Measurements from ENCODE around the gene POC1A. TPM values are rescaled to one million over a fixed set of nuclear protein-coding genes. Genes with fewer than 3 reads are reported as not detected.

The POC1A gene
- polyA plus RNA-seq, 1 donor, result 5.9 TPM

GRCh38 chr3:52087731-52088130, 66.5 kb downstream of the POC1A start:
- Histone ChIP-seq H3K27me3 (ENCODE audit: control insufficient read depth, insufficient read depth, low read length) (no peaks in the 10 kb centered on the region), H3K27ac (ENCODE audit: low read length) (peak overlapping the region; percentile 60), H3K36me3 (ENCODE audit: control insufficient read depth, insufficient read depth, low read length) (no peaks in the 10 kb centered on the region), H3K4me1 (ENCODE audit: control insufficient read depth, insufficient read depth, low read length) (peaks cover 46% of the 10 kb centered on the region), H3K9me3 (ENCODE audit: control insufficient read depth, low read depth, low read length) (no peaks in the 10 kb centered on the region), H3K4me3 (ENCODE audit: low read length) (no peak overlapping the region)
- WGBS (ENCODE audit: insufficient coverage, low lambda C conversion rate), result no CpG with 5 or more reads among the region's 3 CpGs
- DNase-seq, result peak; percentile 67 to 83

- H3K4me1 ChIP-seq (ENCODE audit: control insufficient read depth, insufficient read depth, low read length), result peaks cover 46% of the 10 kb centered on the region
- no peak overlapping the region for H3K4me3 ChIP-seq (ENCODE audit: low read length)
- no peaks in the 10 kb centered on the region for H3K9me3 ChIP-seq (ENCODE audit: control insufficient read depth, low read depth, low read length)
- H3K27ac ChIP-seq (ENCODE audit: low read length), result peak overlapping the region; percentile 26
- DNase-seq, result no peak
- H3K27me3 ChIP-seq (ENCODE audit: control insufficient read depth, insufficient read depth, low read length), result no peaks in the 10 kb centered on the region
- no peaks in the 10 kb centered on the region for H3K36me3 ChIP-seq (ENCODE audit: control insufficient read depth, insufficient read depth, low read length)
- WGBS (ENCODE audit: insufficient coverage, low lambda C conversion rate), result 90% methylated on average over 2 of the region's 8 CpGs
Observed at GRCh38 chr3:52086976-52087663, 67.1 kb downstream of the POC1A start.

GRCh38 chr3:52086461-52086860, 67.8 kb downstream of the POC1A start:
- H3K4me3 ChIP-seq (ENCODE audit: low read length), result no peak overlapping the region
- peak overlapping the region; percentile 23 for H3K27ac ChIP-seq (ENCODE audit: low read length)
- WGBS (ENCODE audit: insufficient coverage, low lambda C conversion rate), result no CpG with 5 or more reads among the region's 6 CpGs
- H3K9me3 ChIP-seq (ENCODE audit: control insufficient read depth, low read depth, low read length), result no peaks in the 10 kb centered on the region
- peaks cover 47% of the 10 kb centered on the region for H3K4me1 ChIP-seq (ENCODE audit: control insufficient read depth, insufficient read depth, low read length)
- no peaks in the 10 kb centered on the region for H3K36me3 ChIP-seq (ENCODE audit: control insufficient read depth, insufficient read depth, low read length)
- DNase-seq, result no peak
- H3K27me3 ChIP-seq (ENCODE audit: control insufficient read depth, insufficient read depth, low read length), result no peaks in the 10 kb centered on the region

GRCh38 chr3:52085681-52086282, 68.4 kb downstream of the POC1A start:
- whole genome bisulfite sequencing (ENCODE audit: insufficient coverage, low lambda C conversion rate), result no CpG with 5 or more reads among the region's 10 CpGs
- Histone ChIP-seq H3K27ac (ENCODE audit: low read length) (no peak overlapping the region), H3K4me1 (ENCODE audit: control insufficient read depth, insufficient read depth, low read length) (peaks cover 46% of the 10 kb centered on the region), H3K27me3 (ENCODE audit: control insufficient read depth, insufficient read depth, low read length) (no peaks in the 10 kb centered on the region), H3K4me3 (ENCODE audit: low read length) (no peak overlapping the region), H3K9me3 (ENCODE audit: control insufficient read depth, low read depth, low read length) (no peaks in the 10 kb centered on the region), H3K36me3 (ENCODE audit: control insufficient read depth, insufficient read depth, low read length) (no peaks in the 10 kb centered on the region)
- no peak for DNase-seq

- no peak for DNase-seq
- Histone ChIP-seq H3K27me3 (ENCODE audit: control insufficient read depth, insufficient read depth, low read length) (no peaks in the 10 kb centered on the region), H3K4me3 (ENCODE audit: low read length) (no peak overlapping the region), H3K4me1 (ENCODE audit: control insufficient read depth, insufficient read depth, low read length) (peaks cover 40% of the 10 kb centered on the region), H3K9me3 (ENCODE audit: control insufficient read depth, low read depth, low read length) (no peaks in the 10 kb centered on the region), H3K27ac (ENCODE audit: low read length) (no peak overlapping the region), H3K36me3 (ENCODE audit: control insufficient read depth, insufficient read depth, low read length) (no peaks in the 10 kb centered on the region)
- no CpG with 5 or more reads among the region's 13 CpGs for WGBS (ENCODE audit: insufficient coverage, low lambda C conversion rate)
Observed at GRCh38 chr3:52084954-52085680, 69.1 kb downstream of the POC1A start.

GRCh38 chr3:52084216-52084945, 69.8 kb downstream of the POC1A start:
- no peak overlapping the region for H3K4me3 ChIP-seq (ENCODE audit: low read length)
- H3K27ac ChIP-seq (ENCODE audit: low read length), result no peak overlapping the region
- H3K9me3 ChIP-seq (ENCODE audit: control insufficient read depth, low read depth, low read length), result no peaks in the 10 kb centered on the region
- H3K4me1 ChIP-seq (ENCODE audit: control insufficient read depth, insufficient read depth, low read length), result peaks cover 32% of the 10 kb centered on the region
- H3K36me3 ChIP-seq (ENCODE audit: control insufficient read depth, insufficient read depth, low read length), result no peaks in the 10 kb centered on the region
- DNase-seq, result no peak
- no peaks in the 10 kb centered on the region for H3K27me3 ChIP-seq (ENCODE audit: control insufficient read depth, insufficient read depth, low read length)
- WGBS (ENCODE audit: insufficient coverage, low lambda C conversion rate), result no CpG with 5 or more reads among the region's 9 CpGs

GRCh38 chr3:52083556-52084087, 70.6 kb downstream of the POC1A start:
- DNase-seq, result no peak
- H3K9me3 ChIP-seq (ENCODE audit: control insufficient read depth, low read depth, low read length), result no peaks in the 10 kb centered on the region
- WGBS (ENCODE audit: insufficient coverage, low lambda C conversion rate), result no CpG with 5 or more reads among the region's 5 CpGs
- H3K36me3 ChIP-seq (ENCODE audit: control insufficient read depth, insufficient read depth, low read length), result no peaks in the 10 kb centered on the region
- H3K27me3 ChIP-seq (ENCODE audit: control insufficient read depth, insufficient read depth, low read length), result no peaks in the 10 kb centered on the region
- H3K27ac ChIP-seq (ENCODE audit: low read length), result no peak overlapping the region
- H3K4me3 ChIP-seq (ENCODE audit: low read length), result no peak overlapping the region
- peaks cover 25% of the 10 kb centered on the region for H3K4me1 ChIP-seq (ENCODE audit: control insufficient read depth, insufficient read depth, low read length)

- peaks cover 18% of the 10 kb centered on the region for H3K4me1 ChIP-seq (ENCODE audit: control insufficient read depth, insufficient read depth, low read length)
- H3K9me3 ChIP-seq (ENCODE audit: control insufficient read depth, low read depth, low read length), result no peaks in the 10 kb centered on the region
- H3K27ac ChIP-seq (ENCODE audit: low read length), result no peak overlapping the region
- no CpG with 5 or more reads among the region's 8 CpGs for WGBS (ENCODE audit: insufficient coverage, low lambda C conversion rate)
- no peaks in the 10 kb centered on the region for H3K36me3 ChIP-seq (ENCODE audit: control insufficient read depth, insufficient read depth, low read length)
- no peak overlapping the region for H3K4me3 ChIP-seq (ENCODE audit: low read length)
- H3K27me3 ChIP-seq (ENCODE audit: control insufficient read depth, insufficient read depth, low read length), result no peaks in the 10 kb centered on the region
- DNase-seq, result no peak
Observed at GRCh38 chr3:52082951-52083350, 71.3 kb downstream of the POC1A start.

GRCh38 chr3:52080830-52081719, 73.1 kb downstream of the POC1A start:
- peaks cover 4% of the 10 kb centered on the region for H3K4me1 ChIP-seq (ENCODE audit: control insufficient read depth, insufficient read depth, low read length)
- WGBS (ENCODE audit: insufficient coverage, low lambda C conversion rate), result 17% methylated on average over 1 of the region's 21 CpGs
- no peaks in the 10 kb centered on the region for H3K36me3 ChIP-seq (ENCODE audit: control insufficient read depth, insufficient read depth, low read length)
- no peak overlapping the region for H3K27ac ChIP-seq (ENCODE audit: low read length)
- H3K9me3 ChIP-seq (ENCODE audit: control insufficient read depth, low read depth, low read length), result no peaks in the 10 kb centered on the region
- H3K4me3 ChIP-seq (ENCODE audit: low read length), result no peak overlapping the region
- DNase-seq, result no peak
- no peaks in the 10 kb centered on the region for H3K27me3 ChIP-seq (ENCODE audit: control insufficient read depth, insufficient read depth, low read length)

All from large intestine (tissue), 3 donors.